HG02798 (cell line): ENCODE measurements around the gene OR6C65.
"Not testable (repeated sequence)": the region's sequence is repeated elsewhere in the genome, so short reads cannot be mapped to it uniquely, and the experiment has no call there.

Source experiments
- ATAC-seq: cut with Tn5 transposase; IDR thresholded peaks from one replicate; pipeline ENCODE4 v1.9.1; 2021; ENCODE audit warnings: mild to moderate bottlenecking; ENCODE audit not compliant: unreplicated experiment, poor library complexity

The OR6C65 gene

DNA sequence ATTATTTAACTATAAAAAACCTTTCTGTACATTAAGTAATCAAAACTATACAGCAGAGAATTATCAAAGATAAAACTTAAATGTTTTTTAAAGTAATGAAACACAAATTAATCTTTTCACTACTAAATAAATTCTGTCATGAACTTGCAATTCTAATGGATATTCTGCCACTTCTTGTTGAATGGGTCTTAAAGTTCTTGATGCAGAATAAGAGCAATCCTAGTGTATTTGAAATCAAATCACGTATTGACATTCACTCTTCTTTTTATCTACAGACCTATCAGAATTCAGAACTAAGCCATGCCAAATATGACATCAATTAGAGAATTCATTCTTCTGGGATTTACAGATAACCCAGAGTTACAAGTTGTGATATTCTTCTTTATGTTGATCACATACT, at the start of gene OR6C65:
Gene OR6C65, plus strand, starts transcription at position 301 of the 400 bp plus-strand sequence. Its CDS starts 0 bp downstream, at position 301.
- ATAC-seq, result no peak

DNA sequence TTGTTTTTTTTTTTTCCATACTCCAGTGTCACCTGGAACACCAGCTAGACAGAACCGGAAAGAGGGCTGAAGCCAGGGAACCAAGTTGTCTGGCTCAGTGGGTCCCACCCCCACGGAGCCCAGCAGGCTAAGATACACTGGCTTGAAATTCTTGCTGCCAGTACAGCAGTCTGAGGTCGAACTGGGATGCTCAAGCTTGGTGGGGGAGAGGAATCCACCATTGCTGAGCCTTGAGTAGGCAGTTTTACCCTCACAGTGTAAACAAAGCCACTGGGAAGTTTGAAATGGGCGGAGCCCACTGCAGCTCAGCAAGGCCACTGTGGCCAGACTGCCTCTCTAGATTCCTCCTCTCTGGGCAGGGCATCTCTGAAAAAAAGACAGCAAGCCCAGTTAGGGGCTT, 45.0 kb upstream of the OR6C65 start:
- ATAC-seq, result not testable (repeated sequence)

DNA sequence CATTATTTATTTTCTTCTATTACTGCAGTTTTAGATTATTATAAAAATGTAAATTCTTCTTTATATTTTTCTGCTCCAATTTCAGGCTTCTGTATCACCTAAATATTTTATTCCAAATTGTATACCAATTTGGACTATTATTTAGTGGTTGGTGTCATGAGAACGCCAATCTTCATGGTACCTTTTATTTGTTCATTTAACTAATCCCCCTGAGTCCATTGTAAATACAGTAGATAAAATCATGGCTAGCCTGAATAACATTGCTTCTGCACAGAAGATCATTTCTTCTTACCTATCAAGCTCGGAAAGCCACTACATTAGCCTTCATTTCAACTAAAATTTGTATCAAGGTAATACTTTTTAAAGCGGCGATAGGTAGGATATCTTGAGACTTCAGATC, 37.7 kb upstream of the OR6C65 start, which contains the start of gene OR6C75:
Gene OR6C75, plus strand, starts transcription at position 301 of the 400 bp plus-strand sequence. CDS start 2,136 bp downstream, outside the sequence.
- no peak for ATAC-seq

DNA sequence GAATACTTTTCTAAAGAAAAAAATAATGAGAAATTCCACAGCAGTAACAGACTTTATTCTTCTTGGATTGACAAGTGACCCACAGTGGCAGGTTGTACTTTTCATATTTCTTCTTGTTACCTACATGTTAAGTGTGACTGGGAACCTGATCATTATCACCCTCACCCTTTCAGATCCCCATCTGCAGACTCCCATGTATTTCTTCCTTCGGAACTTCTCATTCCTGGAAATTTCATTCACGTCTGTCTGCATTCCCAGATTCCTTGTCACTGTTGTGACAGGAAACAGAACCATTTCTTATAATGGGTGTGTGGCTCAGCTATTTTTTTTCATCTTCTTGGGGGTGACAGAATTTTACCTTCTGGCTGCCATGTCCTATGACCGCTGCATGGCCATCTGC, 35.2 kb upstream of the OR6C65 start:
- no peak for ATAC-seq

DNA sequence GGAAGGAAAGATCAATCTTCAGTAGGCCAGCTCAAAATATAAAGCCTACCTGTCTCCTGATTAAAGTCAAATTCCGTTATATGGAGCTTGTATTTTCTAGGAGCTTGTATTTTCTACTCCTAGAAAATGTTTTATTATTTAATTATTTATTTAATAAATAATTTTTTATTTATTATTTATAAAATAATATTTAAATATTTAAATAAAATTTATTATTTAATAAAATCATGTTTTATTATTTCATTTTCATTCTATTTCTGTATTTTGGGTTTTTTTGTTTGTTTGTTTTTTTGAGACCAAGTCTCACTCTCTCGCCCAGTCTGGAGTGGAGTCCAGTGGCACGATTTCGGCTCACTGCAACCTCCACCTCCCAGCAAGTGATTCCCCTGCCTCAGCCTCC, 27.8 kb upstream of the OR6C65 start:
- no peak for ATAC-seq

DNA sequence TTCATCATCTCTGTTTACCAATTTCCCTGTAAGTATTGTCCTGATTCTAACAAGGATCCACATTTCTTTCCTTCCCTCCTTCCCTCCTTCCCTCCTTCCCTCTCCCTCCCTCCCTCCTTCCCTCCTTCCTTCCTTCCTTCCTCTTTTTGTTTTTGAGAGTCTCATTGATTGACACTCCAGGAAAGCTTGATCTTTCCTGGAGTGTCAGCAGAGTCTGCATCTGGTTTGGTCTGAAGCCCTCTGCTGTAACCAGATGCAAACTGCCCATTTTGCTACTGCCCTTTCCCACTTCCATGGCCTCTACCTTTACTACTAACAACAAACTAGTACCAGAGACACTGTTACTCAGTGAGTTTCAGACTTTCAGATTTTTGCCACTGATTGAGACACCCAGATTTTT, 14.4 kb upstream of the OR6C65 start:
- ATAC-seq, result no peak

DNA sequence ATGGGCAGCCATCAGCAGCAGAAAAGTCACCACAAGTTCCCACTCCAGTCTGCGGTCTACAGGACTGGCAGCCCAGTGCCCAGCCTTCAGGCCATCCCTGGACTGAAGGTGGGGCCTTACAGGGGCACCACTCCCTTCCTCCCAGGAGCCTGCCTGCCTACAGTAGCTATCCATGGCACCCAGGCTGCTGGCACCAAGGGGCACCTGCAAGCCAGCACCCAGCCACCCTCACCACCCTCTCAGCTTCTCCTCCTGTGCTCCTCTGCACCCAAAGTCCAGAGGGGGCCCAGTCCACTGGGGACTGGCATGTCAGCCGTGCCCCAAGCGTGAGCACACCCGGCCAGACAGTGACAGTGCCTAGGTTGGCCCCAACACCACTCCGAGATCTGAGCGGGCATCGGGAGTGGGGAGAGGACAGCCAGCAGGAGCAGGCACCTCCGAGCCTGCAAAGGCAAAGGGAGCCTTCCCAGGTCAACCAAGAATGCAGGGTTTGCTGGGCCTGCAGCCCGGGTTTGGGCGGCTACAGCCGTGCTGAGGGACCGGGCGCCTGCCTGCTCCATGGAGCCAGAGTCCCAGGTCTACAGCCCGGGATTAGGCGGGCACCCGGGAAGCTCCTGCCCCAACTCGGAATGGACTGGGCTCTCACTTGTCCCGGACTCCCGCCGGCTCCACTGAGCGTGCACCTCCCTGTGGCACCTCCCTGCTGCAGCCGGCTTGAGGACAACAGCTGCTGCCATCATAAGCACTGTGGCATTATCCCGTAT, 8.1 kb upstream of the OR6C65 start:
- no peak for ATAC-seq

DNA sequence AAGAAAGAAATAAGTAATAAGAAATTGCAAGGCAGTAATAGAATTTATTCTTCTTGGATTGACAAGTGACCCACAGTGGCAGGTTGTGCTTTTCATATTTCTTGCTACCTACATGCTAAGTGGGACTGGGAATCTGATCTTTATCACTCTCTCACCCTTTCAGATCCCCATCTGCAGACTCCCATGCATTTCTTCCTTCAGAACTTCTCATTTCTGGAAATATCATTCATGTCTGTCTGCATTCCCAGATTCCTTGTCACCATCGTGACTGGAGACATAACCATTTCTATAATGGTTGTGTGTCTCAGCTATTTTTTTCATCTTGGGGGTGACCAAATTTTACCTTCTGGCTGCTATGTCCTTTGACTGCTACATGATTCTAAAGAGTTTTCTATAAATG, 4.0 kb upstream of the OR6C65 start:
- no peak for ATAC-seq

DNA sequence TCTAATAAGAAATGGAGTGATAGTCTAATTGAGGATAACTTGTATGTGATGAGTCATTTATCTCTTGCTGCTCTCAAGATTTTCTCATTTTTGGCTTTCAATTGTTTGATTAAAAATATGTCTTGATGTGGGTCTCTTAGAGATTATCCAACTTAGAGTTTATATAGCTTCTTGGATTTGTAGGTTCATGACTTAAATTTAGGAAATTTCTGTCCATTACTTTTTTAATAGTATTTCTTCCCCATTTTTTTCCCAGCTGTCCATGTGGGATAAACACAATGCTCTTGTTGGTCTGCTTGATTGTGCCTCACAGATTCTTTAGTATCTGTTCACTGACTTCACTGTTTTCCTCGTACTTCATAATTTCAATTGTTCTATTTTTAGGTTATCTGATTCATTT, 7.5 kb downstream of the OR6C65 start:
- no peak for ATAC-seq

DNA sequence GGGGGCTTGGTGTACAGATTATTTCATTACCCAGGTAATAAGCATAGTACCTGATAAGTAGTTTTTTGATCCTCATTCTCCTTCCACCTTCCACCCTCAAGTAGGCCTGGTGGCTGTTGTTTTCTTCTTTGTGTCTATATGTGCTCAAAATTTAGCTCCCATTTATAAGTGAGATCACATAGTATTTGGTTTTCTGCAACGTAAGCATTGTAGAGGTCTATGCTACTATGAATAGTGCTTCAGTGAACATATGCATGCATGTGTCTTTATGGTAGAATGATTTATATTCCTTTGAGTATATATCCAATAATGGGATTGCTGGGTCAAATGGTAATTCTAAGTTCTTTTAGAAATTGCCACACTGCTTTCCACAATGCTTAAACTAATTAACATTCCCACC, 8.8 kb downstream of the OR6C65 start:
- not testable (repeated sequence) for ATAC-seq

DNA sequence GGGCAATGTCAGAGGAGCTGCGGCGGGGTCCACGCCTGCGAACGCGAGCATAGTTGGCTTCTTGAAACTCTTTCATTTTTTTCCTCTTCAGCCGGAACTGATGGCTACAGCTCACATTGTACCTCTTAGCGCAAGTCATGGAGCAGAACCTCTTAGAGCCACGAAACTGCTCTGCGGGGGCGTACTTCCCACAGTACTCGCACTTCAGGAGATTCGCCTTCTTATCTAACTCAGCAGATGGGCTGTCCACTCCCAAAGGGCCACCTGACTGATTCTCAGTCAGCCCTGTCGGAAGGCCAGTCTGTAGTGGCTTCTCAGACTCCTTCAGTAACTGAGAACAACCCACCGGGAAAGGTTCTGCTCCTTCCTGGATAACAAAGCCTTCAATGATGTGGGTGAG, 11.8 kb downstream of the OR6C65 start:
- ATAC-seq, result not testable (repeated sequence)

DNA sequence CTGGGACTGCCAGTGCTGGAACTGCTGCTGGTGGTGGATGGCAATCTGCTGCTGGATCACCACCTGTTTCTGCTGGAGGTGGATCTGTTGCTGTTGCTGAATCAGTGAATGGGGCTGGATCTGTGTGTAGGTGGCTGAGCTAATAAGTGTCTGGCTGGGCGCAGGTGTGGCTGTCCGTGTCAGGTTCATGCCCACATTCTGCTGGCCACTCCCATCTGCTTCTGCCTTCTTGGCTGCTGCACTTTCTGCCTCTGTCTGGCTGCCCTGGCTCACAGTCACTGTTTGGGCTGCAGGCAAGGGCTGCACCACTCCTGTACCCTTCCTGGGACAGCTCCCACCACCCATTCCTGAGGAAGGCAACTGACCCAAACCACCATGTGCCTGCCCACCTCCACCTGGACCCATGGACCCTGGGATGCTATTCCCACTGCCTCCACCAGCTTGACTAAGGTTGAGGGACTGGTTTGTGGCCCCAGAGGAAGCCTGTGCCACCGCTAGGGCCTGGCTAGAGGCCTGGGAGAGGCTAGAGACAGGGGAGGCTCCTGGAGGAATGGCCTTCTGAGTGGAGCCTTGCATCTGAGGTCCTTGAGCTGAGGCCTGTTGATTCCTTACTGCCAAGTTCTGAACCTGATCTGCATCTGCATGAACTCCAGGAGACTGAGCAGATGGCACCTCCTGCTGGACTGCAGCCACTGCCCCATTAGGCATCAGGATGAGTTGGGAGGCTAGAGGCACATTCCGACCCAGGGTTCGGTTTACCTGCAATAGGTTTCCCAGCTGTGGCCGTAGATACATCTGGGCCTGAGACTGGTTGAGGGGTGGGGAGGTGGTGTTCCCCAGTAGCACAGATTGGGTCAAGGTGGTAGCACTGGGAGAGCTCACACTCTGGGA, 13.4 kb downstream of the OR6C65 start:
- ATAC-seq, result not testable (repeated sequence)

DNA sequence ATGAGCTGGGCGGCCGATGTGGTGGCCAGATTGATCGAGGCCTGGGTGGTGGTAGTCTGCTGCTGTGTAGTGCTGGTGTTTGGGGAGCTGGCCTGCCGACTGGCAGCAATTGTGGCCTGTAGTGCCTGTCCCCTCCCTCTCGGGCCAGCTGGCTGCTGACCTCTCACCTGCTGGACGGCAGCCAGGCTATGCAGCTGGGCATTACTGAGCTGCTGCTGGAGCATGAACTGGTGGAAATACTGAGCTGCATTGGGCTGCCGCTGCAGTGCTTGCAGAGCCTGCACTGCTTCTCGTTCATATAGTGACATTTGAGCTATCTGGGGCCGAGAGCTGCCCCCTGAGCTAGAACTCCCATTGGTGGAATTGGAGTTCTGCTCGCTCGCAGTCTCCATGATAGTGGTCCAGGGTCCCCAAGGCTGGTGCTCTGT, 14.1 kb downstream of the OR6C65 start:
- not testable (repeated sequence) for ATAC-seq

DNA sequence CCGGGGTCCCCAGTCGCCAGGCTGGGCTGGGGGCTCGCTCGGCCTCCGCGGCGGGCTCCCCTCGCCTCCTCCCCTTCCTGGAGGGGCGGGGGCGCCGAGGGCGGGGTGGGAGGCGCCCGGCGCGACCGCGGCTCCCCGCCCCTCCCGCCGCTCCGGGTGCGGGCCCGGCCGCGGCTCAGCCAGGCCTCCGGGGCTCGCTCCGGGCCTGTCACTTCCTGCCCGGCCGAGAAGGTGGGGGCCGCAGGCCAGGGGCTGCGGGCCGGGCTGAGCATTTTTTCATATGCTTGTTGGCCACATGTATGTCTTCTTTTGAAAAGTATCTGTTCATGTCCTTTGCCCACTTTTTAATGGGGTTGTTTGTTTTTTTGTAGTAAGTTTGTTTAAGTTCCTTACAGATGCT, 14.6 kb downstream of the OR6C65 start:
- not testable (repeated sequence) for ATAC-seq

DNA sequence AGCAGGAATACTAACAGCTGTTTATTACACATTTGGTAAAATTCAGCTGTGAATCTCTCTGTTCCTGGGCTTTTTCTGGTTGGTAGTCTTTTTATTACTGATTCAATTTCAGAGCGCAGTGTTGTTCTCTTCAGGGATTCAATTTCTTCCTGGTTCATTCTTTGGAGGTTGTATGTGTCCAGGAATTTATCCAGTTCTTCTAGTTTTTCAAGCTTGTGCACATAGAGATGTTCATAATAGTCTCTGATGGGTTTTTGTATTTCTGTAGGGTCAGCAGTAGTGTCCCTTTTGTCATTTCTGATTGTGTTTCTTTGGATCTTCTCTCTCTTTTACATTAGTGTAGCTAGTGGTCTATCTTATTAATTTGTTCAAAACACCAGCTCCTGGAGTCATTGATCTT, 16.6 kb downstream of the OR6C65 start:
- ATAC-seq, result no peak

DNA sequence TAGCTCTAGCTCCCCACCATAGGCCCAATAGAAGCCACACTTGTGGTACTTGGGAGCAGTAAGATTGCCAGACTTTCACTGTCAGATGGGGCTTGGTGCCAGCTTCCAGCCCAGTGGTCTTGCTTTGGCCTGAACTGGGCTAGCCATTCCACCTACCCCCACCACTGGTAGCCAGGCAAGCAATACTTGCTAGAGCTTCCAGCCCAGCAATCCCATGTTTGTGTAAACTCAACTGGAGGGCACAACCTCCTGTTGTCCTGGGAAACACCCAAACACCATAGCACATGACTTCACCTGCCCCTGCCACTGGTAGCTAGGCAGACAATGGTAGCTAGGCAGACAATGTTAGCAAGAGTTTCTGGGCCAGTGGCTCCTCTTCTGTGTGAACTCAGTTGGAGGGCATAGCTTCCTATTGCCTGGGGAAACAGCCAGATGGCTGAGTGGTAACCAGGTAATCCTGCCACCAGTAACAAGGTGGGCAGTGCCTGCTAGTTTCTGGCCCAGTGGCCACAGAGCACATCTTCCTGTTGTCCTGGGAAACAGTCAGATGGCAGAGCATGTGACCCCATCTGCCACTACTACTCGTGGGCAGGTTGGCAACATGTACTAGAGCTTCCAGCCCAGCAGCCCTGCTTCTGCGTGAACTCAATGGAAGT, 20.1 kb downstream of the OR6C65 start:
- no peak for ATAC-seq

DNA sequence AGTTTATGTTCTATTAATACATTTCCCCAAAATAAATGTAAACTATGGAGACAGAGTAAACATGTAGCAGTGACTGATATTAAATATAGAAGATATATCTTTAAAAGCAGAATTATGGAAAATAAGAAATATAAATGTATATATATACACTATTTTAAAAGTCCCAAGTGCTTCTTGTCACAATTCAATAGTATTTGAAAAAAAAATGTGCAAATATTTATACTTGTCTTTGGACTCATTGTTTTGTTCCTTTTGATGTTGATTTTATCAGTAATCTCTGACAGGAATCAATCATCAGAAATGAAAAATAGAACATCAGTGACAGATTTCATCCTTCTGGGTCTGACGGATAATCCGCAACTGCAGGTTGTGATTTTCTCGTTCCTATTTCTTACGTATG, 25.6 kb downstream of the OR6C65 start, which contains the start of gene OR6C76:
Gene OR6C76, plus strand, starts transcription at position 301 of the 400 bp plus-strand sequence. Its CDS starts 0 bp downstream, at position 301.
- ATAC-seq, result no peak

DNA sequence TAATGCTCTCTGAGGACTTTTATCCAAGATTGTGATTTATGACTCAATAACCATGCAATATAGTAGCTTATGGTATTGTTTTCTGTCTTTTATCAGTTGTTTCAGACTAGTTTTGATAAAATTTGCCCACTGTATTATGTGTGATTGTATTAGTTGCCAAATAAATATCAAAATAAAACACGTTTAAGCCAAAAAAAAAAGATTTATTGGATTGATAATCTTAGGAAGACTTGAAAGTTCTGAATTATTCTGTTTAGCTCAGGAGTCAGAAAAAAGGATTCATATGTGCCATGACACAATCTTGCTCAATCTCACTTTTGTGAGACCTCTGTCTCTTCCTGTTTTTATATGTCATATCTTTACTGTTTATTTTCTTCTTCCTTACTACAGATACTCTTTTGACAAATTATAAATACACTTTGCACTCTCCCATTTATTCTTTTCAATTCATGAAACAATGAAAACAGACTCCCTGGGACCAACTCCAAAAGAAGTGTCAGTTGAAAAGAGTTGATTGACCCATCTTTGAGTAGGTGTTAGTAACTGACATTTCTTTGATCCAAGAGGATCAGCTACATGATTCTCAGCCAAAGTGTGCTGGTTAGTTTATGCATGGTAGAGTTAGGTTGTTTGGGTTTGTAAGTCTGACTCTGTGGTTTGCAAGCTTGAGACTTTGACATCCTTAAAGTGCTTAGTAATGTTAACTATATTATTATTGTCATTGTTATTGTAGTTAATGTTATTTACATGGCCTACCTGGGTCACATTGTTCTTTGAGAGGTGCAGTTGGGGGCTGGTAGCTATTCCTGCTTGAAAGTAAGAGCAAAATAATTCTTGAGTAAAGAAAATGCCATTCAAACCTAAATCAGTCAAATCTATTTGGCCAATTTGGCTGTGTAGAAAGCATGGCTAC, 28.3 kb downstream of the OR6C65 start:
- ATAC-seq, result no peak

DNA sequence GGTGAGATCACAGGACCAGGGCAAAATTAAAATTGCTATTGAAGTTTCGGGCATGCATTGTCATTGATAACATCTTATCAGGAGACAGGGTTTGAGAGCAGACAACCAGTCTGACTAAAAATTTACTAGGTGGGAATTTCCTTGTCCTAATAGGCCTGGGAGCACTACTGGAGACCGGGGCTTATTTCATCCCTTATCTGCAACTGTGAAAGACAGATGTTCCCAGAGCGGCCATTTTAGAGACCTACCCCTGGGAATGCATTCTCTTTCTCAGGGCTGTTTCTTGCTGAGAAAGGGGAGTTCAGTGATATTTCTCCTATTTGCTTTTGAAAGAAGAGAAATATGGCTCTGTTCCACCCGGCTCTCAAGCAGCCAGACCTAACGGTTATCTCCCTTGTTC, 40.9 kb downstream of the OR6C65 start:
- not testable (repeated sequence) for ATAC-seq

DNA sequence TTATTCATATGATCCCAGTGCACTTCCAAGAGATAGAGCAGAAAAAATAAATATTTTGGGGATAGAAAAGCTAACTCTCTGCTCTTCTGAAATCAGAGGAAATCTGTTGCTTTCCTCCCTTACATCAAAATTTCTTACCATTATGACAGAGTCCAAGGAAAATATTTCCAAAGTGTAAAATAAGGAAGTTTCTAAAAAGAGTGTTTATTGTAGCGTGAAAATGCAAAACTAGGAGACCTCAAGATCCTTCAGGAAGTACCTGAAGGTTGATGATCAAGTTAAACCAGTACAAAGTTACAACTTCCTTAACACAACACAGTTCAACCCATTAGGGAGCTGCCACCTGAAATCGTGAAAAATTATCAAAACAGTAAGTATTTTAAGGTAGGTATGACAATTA, 43.4 kb downstream of the OR6C65 start, which contains the start of gene OR6C2:
Gene OR6C2, plus strand, starts transcription at position 301 of the 400 bp plus-strand sequence. CDS start 8,138 bp downstream, outside the sequence.
- no peak for ATAC-seq
